ENCODE results near the gene ZBTB49. TPM values are rescaled to one million over a fixed set of nuclear protein-coding genes. Genes with fewer than 3 reads are reported as not detected.
A peak's percentile ranks its signal among the peaks of the same experiment; 100 is the strongest.

The ZBTB49 gene
- total and polyA plus RNA-seq, 11 donors, result 1.1 to 6.7 (median 3.3) TPM

- DNase-seq (no peak), ATAC-seq (peak in 2 of 4 donors; percentile 15 to 41)
- TF ChIP-seq POLR2A (IDR thresholded peaks at IDR 0.05) (no peak), CTCF (IDR thresholded peaks at IDR 0.05) (no peak)
- peaks cover 0 to 13% (median 0%) of the 10 kb centered on the region in 12 donors for H3K4me1 ChIP-seq
- peak overlapping the region in 8 of 12 donors; percentile 0 to 59 (median 22) for H3K27ac ChIP-seq
- 30 to 45% (median 40%) methylated on average over 10 of the region's 10 CpGs for WGBS, 4 donors
- H3K27me3 ChIP-seq, result no peaks in the 10 kb centered on the region
- intact Hi-C loops (cut with DNase I), result no loop called here
- peaks cover 0 to 5% (median 0%) of the 10 kb centered on the region in 12 donors for H3K9me3 ChIP-seq
- H3K36me3 ChIP-seq, result peaks cover 0 to 38% (median 35%) of the 10 kb centered on the region in 9 donors
- H3K4me3 ChIP-seq, result no peak overlapping the region
Measured at GRCh38 chr4:4323705-4324534, 33.9 kb downstream of the ZBTB49 start.

- Histone ChIP-seq H3K4me1 (peaks cover 0 to 13% (median 0%) of the 10 kb centered on the region in 12 donors), H3K36me3 (peaks cover 0 to 25% (median 22%) of the 10 kb centered on the region in 9 donors), H3K27me3 (no peaks in the 10 kb centered on the region), H3K27ac (no peak overlapping the region), H3K9me3 (peaks cover 0 to 12% (median 0%) of the 10 kb centered on the region in 12 donors), H3K4me3 (no peak overlapping the region)
- intact Hi-C loops (cut with DNase I), result no loop called here
- WGBS, 4 donors, result 95 to 99% (median 98%) methylated on average over 5 of the region's 5 CpGs
- ATAC-seq (no peak), DNase-seq (no peak)
- TF ChIP-seq CTCF (IDR thresholded peaks at IDR 0.05) (no peak), POLR2A (IDR thresholded peaks at IDR 0.05) (no peak)
Measured at GRCh38 chr4:4325321-4325720, 35.3 kb downstream of the ZBTB49 start.

- H3K36me3 ChIP-seq, result peaks cover 0 to 16% (median 14%) of the 10 kb centered on the region in 9 donors
- no peak overlapping the region for H3K27ac ChIP-seq
- 92 to 99% (median 96%) methylated on average over 4 of the region's 4 CpGs for WGBS, 4 donors
- H3K9me3 ChIP-seq, result peaks cover 0 to 14% (median 0%) of the 10 kb centered on the region in 12 donors
- ATAC-seq (no peak), DNase-seq (no peak)
- H3K27me3 ChIP-seq, result no peaks in the 10 kb centered on the region
- H3K4me3 ChIP-seq, result no peak overlapping the region
- TF ChIP-seq POLR2A (IDR thresholded peaks at IDR 0.05), result no peak
- TF ChIP-seq CTCF (IDR thresholded peaks at IDR 0.05), result no peak
- peaks cover 0 to 13% (median 0%) of the 10 kb centered on the region in 12 donors for H3K4me1 ChIP-seq
- intact Hi-C loops (cut with DNase I), result no loop called here
Measured at GRCh38 chr4:4326166-4326565, 36.1 kb downstream of the ZBTB49 start.

GRCh38 chr4:4327652-4328121 lies 37.6 kb downstream of the ZBTB49 start:
- DNase-seq (peak; percentile 19 to 73 (median 55)), ATAC-seq (peak in 3 of 4 donors; percentile 67 to 86 (median 79))
- H3K36me3 ChIP-seq, result peaks cover 0 to 1% (median 0%) of the 10 kb centered on the region in 9 donors
- WGBS, 4 donors, result 30 to 46% (median 36%) methylated on average over 21 to 22 of the region's 22 CpGs
- H3K27ac ChIP-seq, result no peak overlapping the region
- no peak overlapping the region for H3K4me3 ChIP-seq
- intact Hi-C loops (cut with DNase I), result no loop called here
- H3K4me1 ChIP-seq, result peaks cover 0 to 13% (median 0%) of the 10 kb centered on the region in 12 donors
- no peaks in the 10 kb centered on the region for H3K27me3 ChIP-seq
- H3K9me3 ChIP-seq, result peaks cover 0 to 14% (median 0%) of the 10 kb centered on the region in 12 donors
- TF ChIP-seq POLR2A (IDR thresholded peaks at IDR 0.05) (no peak), CTCF (IDR thresholded peaks at IDR 0.05) (peak in 7 of 12 donors; percentile 15 to 44 (median 34))
